Testis (tissue), 2 donors: Measurements from ENCODE around the gene CARD10.

Source experiments
- POLR2A ChIP-seq: fragments of 450-650 bp; IDR thresholded peaks from one replicate; pipeline ENCODE4 v1.6.1; 2017; ENCODE audit warnings: antibody characterized with exemption, mild to moderate bottlenecking, moderate library complexity
- TF ChIP-seq, protein P1 (sequence below), 3 experiments: fragments of 450-650 bp in 2 of 3; fragments of 200-600 bp in 1 of 3; sonication (generic) in 1 of 3; IDR thresholded peaks; one replicate each; pipeline ENCODE4 v1.5.1; 2016 to 2019; ENCODE audit warnings: antibody characterized with exemption in 3 of 3, mild to moderate bottlenecking in 2 of 3, moderate library complexity in 1 of 3

DNA sequence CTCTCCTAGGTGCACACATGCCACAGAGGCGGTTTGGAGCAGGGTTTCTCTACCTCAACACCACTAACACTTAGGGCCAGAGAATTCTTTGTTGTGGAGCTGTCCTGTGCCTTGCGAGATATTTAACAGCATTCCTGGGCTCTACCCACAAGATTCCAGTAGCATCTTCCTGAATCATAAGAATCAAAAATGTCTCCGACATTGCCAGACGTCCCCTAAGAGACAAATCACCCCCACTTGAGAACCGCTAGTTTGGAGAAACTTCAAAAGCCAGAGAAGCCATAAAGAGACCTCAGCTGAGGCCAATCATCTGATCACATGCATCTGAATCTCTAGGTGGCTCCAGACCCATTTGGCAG is 49.1 kb downstream of the CARD10 start:
- no peak for TF ChIP-seq POLR2A
- TF ChIP-seq, protein P1, sequence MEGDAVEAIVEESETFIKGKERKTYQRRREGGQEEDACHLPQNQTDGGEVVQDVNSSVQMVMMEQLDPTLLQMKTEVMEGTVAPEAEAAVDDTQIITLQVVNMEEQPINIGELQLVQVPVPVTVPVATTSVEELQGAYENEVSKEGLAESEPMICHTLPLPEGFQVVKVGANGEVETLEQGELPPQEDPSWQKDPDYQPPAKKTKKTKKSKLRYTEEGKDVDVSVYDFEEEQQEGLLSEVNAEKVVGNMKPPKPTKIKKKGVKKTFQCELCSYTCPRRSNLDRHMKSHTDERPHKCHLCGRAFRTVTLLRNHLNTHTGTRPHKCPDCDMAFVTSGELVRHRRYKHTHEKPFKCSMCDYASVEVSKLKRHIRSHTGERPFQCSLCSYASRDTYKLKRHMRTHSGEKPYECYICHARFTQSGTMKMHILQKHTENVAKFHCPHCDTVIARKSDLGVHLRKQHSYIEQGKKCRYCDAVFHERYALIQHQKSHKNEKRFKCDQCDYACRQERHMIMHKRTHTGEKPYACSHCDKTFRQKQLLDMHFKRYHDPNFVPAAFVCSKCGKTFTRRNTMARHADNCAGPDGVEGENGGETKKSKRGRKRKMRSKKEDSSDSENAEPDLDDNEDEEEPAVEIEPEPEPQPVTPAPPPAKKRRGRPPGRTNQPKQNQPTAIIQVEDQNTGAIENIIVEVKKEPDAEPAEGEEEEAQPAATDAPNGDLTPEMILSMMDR (IDR thresholded peaks at IDR 0.05), result no peak
